ENCODE measurements around the gene LRP11.

Gene LRP11

DNA sequence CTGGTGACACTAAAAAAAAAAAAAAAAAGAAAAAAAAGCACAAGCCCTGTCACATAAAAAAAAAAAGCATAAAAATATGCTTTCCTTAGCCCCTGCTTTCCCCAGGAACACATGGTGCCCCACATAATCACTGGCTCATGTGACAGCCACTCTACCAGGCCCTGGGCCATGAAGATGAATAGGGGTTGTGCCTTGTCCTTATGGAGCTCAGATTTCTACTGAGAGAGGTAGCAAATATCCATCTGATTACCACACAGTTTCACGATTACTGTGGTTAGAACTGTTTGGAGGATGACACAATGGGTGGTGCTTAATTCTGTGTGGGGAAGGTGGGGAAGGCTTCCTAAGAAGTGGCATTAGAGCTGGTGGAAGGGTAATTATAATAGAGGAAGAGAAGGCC, 24.5 kb upstream of the LRP11 start:
- Histone ChIP-seq H3F3A (ENCODE audit: low read depth) (no peaks in the 10 kb centered on the region), H3K9ac (ENCODE audit: low read depth, low read length, poor library complexity, severe bottlenecking) (no peak overlapping the region), H3K27me3 (ENCODE audit: insufficient read depth, low read length, poor library complexity, severe bottlenecking) (no peaks in the 10 kb centered on the region), H3K9me2 (replicated peaks; ENCODE audit: low read depth, low read length) (no peaks in the 10 kb centered on the region), H2AFZ (ENCODE audit: low read length) (no peak overlapping the region), H3K79me2 (ENCODE audit: insufficient read depth, low read length) (no peaks in the 10 kb centered on the region), H3K9me3 (ENCODE audit: insufficient read depth, low read depth, low read length) (no peaks in the 10 kb centered on the region), H3K4me3 (ENCODE audit: low read length, poor library complexity, severe bottlenecking) (no peak overlapping the region), H3K36me3 (ENCODE audit: insufficient read depth, low read length) (no peaks in the 10 kb centered on the region), H4K20me1 (ENCODE audit: insufficient read depth, low read length, poor library complexity, severe bottlenecking) (no peaks in the 10 kb centered on the region), H3K4me1 (ENCODE audit: insufficient read depth, low read length, poor library complexity, severe bottlenecking) (peaks cover 30% of the 10 kb centered on the region), H3K4me2 (ENCODE audit: low read depth, low read length, poor library complexity, severe bottlenecking) (no peak overlapping the region)
- TF ChIP-seq, protein P1, sequence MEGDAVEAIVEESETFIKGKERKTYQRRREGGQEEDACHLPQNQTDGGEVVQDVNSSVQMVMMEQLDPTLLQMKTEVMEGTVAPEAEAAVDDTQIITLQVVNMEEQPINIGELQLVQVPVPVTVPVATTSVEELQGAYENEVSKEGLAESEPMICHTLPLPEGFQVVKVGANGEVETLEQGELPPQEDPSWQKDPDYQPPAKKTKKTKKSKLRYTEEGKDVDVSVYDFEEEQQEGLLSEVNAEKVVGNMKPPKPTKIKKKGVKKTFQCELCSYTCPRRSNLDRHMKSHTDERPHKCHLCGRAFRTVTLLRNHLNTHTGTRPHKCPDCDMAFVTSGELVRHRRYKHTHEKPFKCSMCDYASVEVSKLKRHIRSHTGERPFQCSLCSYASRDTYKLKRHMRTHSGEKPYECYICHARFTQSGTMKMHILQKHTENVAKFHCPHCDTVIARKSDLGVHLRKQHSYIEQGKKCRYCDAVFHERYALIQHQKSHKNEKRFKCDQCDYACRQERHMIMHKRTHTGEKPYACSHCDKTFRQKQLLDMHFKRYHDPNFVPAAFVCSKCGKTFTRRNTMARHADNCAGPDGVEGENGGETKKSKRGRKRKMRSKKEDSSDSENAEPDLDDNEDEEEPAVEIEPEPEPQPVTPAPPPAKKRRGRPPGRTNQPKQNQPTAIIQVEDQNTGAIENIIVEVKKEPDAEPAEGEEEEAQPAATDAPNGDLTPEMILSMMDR (conservative IDR thresholded peaks at IDR 0.05; ENCODE audit: low read length), result no peak
- no peak for TF ChIP-seq EZH2phosphoT487 (IDR thresholded peaks at IDR 0.05; ENCODE audit: borderline replicate concordance)

DNA sequence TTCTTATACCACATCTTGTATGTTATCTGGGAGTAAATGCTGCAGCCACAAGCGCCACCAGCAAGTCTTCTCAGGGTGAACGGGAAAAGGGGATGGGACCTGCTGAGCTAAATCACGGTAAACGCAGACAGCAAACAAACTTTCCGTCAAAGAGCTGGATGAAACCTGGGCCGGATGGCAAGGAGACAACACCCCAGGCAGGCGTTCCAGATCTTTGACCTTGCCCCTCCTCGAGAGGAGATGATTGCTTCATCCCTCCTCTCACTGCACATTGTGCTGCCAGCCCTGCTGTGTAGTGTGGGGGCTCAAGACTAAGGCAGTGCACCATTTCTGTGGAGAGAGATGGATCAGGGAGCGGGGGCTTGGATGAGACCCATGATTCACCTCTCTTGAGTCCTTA, 23.9 kb upstream of the LRP11 start:
- Histone ChIP-seq H3K36me3 (ENCODE audit: insufficient read depth, low read length) (no peaks in the 10 kb centered on the region), H3K9me3 (ENCODE audit: insufficient read depth, low read depth, low read length) (no peaks in the 10 kb centered on the region), H3K9me2 (replicated peaks; ENCODE audit: low read depth, low read length) (no peaks in the 10 kb centered on the region), H2AFZ (ENCODE audit: low read length) (no peak overlapping the region), H3K4me3 (ENCODE audit: low read length, poor library complexity, severe bottlenecking) (no peak overlapping the region), H3K79me2 (ENCODE audit: insufficient read depth, low read length) (no peaks in the 10 kb centered on the region), H3F3A (ENCODE audit: low read depth) (no peaks in the 10 kb centered on the region), H3K27me3 (ENCODE audit: insufficient read depth, low read length, poor library complexity, severe bottlenecking) (no peaks in the 10 kb centered on the region), H3K9ac (ENCODE audit: low read depth, low read length, poor library complexity, severe bottlenecking) (no peak overlapping the region), H3K4me1 (ENCODE audit: insufficient read depth, low read length, poor library complexity, severe bottlenecking) (peaks cover 30% of the 10 kb centered on the region), H3K4me2 (ENCODE audit: low read depth, low read length, poor library complexity, severe bottlenecking) (no peak overlapping the region), H4K20me1 (ENCODE audit: insufficient read depth, low read length, poor library complexity, severe bottlenecking) (no peaks in the 10 kb centered on the region)
- TF ChIP-seq, protein P1 (conservative IDR thresholded peaks at IDR 0.05; ENCODE audit: low read length), result no peak
- no peak for TF ChIP-seq EZH2phosphoT487 (IDR thresholded peaks at IDR 0.05; ENCODE audit: borderline replicate concordance)

DNA sequence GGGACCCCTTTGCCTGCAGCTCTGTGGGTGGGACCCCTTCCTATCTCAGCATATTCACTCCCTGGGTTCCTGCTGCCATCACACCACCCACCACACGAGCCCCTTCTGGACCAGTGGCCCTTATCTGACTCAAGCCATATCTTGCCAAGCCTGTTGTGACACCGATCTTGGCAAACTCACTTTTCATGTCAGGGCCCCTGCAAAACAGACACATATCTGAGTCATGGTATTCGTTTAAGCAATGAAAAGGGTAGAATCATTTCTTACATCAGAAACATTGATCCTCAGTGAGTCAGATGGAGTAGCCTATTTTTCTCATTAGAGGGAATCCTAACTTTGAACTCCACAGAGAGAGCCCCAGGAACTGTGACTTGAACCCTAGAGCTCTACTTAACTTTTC, 23.2 kb upstream of the LRP11 start:
- H3K27me3 ChIP-seq (ENCODE audit: insufficient read depth, low read length, poor library complexity, severe bottlenecking), result no peaks in the 10 kb centered on the region
- H3K4me2 ChIP-seq (ENCODE audit: low read depth, low read length, poor library complexity, severe bottlenecking), result no peak overlapping the region
- H3K9ac ChIP-seq (ENCODE audit: low read depth, low read length, poor library complexity, severe bottlenecking), result no peak overlapping the region

More for the DNA sequence above, 23.2 kb upstream of the LRP11 start:
- no peaks in the 10 kb centered on the region for H3K79me2 ChIP-seq (ENCODE audit: insufficient read depth, low read length)
- H3K36me3 ChIP-seq (ENCODE audit: insufficient read depth, low read length), result no peaks in the 10 kb centered on the region
- H3K9me2 ChIP-seq (replicated peaks; ENCODE audit: low read depth, low read length), result no peaks in the 10 kb centered on the region
- H3K9me3 ChIP-seq (ENCODE audit: insufficient read depth, low read depth, low read length), result no peaks in the 10 kb centered on the region
- peaks cover 26% of the 10 kb centered on the region for H3K4me1 ChIP-seq (ENCODE audit: insufficient read depth, low read length, poor library complexity, severe bottlenecking)
- TF ChIP-seq, protein P1 (conservative IDR thresholded peaks at IDR 0.05; ENCODE audit: low read length), result no peak
- no peaks in the 10 kb centered on the region for H4K20me1 ChIP-seq (ENCODE audit: insufficient read depth, low read length, poor library complexity, severe bottlenecking)
- H3F3A ChIP-seq (ENCODE audit: low read depth), result no peaks in the 10 kb centered on the region
- no peak overlapping the region for H3K4me3 ChIP-seq (ENCODE audit: low read length, poor library complexity, severe bottlenecking)
- H2AFZ ChIP-seq (ENCODE audit: low read length), result no peak overlapping the region
